Measurements from ENCODE around the gene SOD3. TPM values are rescaled to one million over a fixed set of nuclear protein-coding genes. Genes with fewer than 3 reads are reported as not detected.

The SOD3 gene
- total RNA-seq (2011; cell fraction: chromatin; rRNA removed; ENCODE audit: low replicate concordance): 0.25 TPM in 1 of 2 replicates, not detected in the other
- 0.33 and 1.3 TPM in 2 replicates for total RNA-seq (2011; cell fraction: nucleolus; rRNA removed)
- 0.51 and 0.69 TPM in 2 replicates for total RNA-seq (2011; cell fraction: nucleoplasm; rRNA removed)
- not detected in 2 replicates for total RNA-seq (2014; rRNA removed)
- not detected in 2 replicates for total RNA-seq (2014; rRNA removed; fragmentation: Illumina TruSeq; extraction: Trizol)
- total RNA-seq (2015; rRNA removed; fragmentation: Illumina TruSeq; extraction: Trizol): not detected in 2 replicates
- total RNA-seq (2021): 0.31 and 0.36 TPM in 2 replicates
- not detected in 2 replicates for polyA plus RNA-seq (2011; rRNA removed)
- 0.06 and 0.16 TPM in 2 replicates for polyA plus RNA-seq (2011; cell fraction: cytosol; rRNA removed)
- 0.10 TPM in 1 of 2 replicates, not detected in the other for polyA plus RNA-seq (2011; cell fraction: nucleus; rRNA removed)
- 0.60 and 1.3 TPM in 2 replicates for polyA plus RNA-seq (2012)
- 0.10 and 0.12 TPM in 2 replicates for polyA plus RNA-seq (2014; fragmentation: Illumina TruSeq; extraction: Trizol)
- polyA plus RNA-seq (2014; fragmentation: Nextera tagmentation; extraction: Ambion mirVana): not detected
- polyA plus RNA-seq (2014; rRNA removed): 0.23 and 0.24 TPM in 2 replicates
- not detected in 2 replicates for polyA minus RNA-seq (2011; rRNA and poly(A)+ RNA removed)
- polyA minus RNA-seq (2011; cell fraction: cytosol; rRNA and poly(A)+ RNA removed): not detected in 2 replicates
- polyA minus RNA-seq (2011; cell fraction: nucleus; rRNA and poly(A)+ RNA removed): not detected in 2 replicates
- Bru-seq, nascent RNA: percentile 17 among the genes with signal in this experiment
- not detected for BruChase-seq, experiment 1, labeled RNA remaining after a 2-hour chase
- percentile 18 among the genes with signal in this experiment for BruChase-seq, experiment 2, labeled RNA remaining after a 6-hour chase
- long read RNA-seq, experiment 1: 0 reads
- long read RNA-seq, experiment 2, partial matches to known transcripts: 0 of 1 reads
- long read RNA-seq, experiment 2, other reads (novel, unspliced or antisense): 0 of 1 reads
- long read RNA-seq, experiment 3, partial matches to known transcripts: 0 of 1 reads
- long read RNA-seq, experiment 3, other reads (novel, unspliced or antisense): 0 of 1 reads

DNA sequence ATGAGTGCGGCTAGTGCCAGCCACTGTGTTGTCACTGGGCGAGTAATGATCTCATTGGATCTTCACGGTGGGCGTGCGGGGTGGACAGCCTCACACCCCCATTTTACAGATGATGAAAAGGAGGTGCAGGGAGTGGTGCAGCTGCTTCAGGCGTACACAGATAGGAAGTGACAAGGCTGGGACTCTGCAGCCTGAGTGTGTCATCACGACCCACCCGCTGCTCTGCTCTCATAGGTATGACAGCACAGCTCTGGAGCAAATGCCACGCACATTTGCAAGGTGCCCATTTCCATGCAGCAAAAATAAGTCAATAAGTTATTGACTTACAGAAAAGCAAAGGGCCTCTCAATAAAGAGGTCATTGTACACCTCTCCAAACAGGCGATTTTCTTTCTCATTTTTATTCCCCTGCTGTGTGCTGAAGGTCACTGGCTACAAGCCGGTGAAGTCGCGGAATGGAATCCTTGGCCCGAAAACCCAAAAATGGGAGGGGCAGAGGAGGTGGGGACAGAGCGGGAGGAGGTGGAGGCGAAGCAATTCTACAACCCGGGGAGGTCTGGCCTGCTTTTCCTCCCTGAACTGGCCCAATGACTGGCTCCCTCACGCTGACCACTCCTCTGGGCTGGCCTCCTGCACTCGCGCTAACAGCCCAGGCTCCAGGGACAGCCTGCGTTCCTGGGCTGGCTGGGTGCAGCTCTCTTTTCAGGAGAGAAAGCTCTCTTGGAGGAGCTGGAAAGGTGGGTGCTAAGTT lies at the start of gene SOD3:
SOD3 (plus strand) TSS at position 658 of the 750 bp plus-strand sequence. CDS start 3,949 bp downstream, outside the sequence.
- peak within 1 kb of the TSS in 1 of 2 experiments; percentile 52; a peak in 2 of 4 replicates for H3K9ac ChIP-seq (ENCODE audit: insufficient read depth in 1 of 2, low read depth in 2 of 2, low read length in 2 of 2)
- BruUV-seq (replicated peaks): no TSS peak
- DNase-seq (ENCODE audit: extremely low read depth in 1 of 4, low spot score in 3 of 4) (peak; percentile 37 to 52 (median 48)), ATAC-seq (peak; percentile 89), FAIRE-seq (no peak)
- 5% methylated on average over 21 of the region's 21 CpGs for WGBS (ENCODE audit: insufficient coverage, low coverage, missing lambda C conversion rate)
- ChIA-PET POLR2A (interaction anchor here (0.5 to 1.6 kb wide), 3 partner anchors 10 to 92 kb away, joined by 3 to 4 read pairs (median 3); no protein-coding TSS in a partner anchor), CTCF (ENCODE audit: low intra/inter-chr PET ratio) (no interaction called here)
- H3K27me3 ChIP-seq (ENCODE audit: control insufficient read depth in 2 of 2, insufficient read depth in 2 of 2, low read length in 2 of 2): peaks cover 2 to 33% of the 10 kb centered on the region in 2 experiments; a peak in 4 of 5 replicates
- in situ Hi-C loops (cut with MboI): no loop called here
- H4K20me1 ChIP-seq (replicated peaks; ENCODE audit: control insufficient read depth, insufficient read depth, low read length): no peaks in the 10 kb centered on the region; the same call in 1 of the 2 replicates
- H3K79me2 ChIP-seq (ENCODE audit: control insufficient read depth, insufficient read depth, low read length): no peaks in the 10 kb centered on the region
- H2AFZ ChIP-seq (ENCODE audit: low read depth, low read length): peak within 1 kb of the TSS; percentile 70
- no peak within 1 kb of the TSS; the same call in 2 of the 3 replicates for H3K27ac ChIP-seq (ENCODE audit: extremely low read depth, low read depth, low read length)
- H3K4me3 ChIP-seq: no peak within 1 kb of the TSS
- H3K36me3 ChIP-seq (ENCODE audit: control insufficient read depth, insufficient read depth, low read length): no peaks in the 10 kb centered on the region
- no peaks in the 10 kb centered on the region for H3K9me3 ChIP-seq (replicated peaks; ENCODE audit: control insufficient read depth, insufficient read depth, low read depth, low read length)
- peak within 1 kb of the TSS; percentile 61 for H3K4me2 ChIP-seq (ENCODE audit: insufficient read depth, low read length)
- peaks cover 17 to 19% of the 10 kb centered on the region in 2 experiments; a peak in 4 of 5 replicates for H3K4me1 ChIP-seq (replicated peaks in 1 of 2; ENCODE audit: control insufficient read depth in 2 of 2, insufficient read depth in 2 of 2, low read length in 2 of 2)
- TF ChIP-seq PHTF2 (CRISPR knock-in tag; IDR thresholded peaks at IDR 0.05) (no peak), CREM (IDR thresholded peaks at IDR 0.05; ENCODE audit: low read depth) (0 out of 2 replicates have a peak, but pooled peaks have one; percentile 19)
- no peaks in the 10 kb centered on the region for H3K9me1 ChIP-seq (ENCODE audit: control insufficient read depth, insufficient read depth, low read length)
- intact Hi-C loops (cut with micrococcal nuclease): no loop called here

All from K562 (cell line).